ENCODE data around the gene PCDHA7.
"Not testable (repeated sequence)": the region's sequence is repeated elsewhere in the genome, so short reads cannot be mapped to it uniquely, and the experiment has no call there.

PCDHA7 gene

DNA sequence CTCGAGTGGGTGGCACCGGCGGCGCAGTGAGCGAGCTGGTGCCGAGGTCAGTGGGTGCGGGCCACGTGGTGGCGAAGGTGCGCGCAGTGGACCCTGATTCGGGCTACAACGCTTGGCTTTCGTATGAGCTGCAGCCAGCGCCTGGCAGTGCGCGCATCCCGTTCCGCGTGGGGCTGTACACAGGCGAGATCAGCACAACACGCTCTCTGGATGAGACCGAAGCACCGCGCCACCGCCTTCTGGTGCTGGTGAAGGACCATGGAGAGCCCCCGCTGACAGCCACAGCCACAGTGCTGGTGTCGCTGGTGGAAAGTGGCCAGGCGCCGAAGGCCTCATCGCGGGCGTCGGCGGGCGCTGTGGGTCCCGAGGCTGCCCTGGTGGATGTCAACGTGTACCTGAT lies 10.6 kb upstream of the PCDHA7 start:
- Histone ChIP-seq H2AK5ac (ENCODE audit: low read length) (no peak overlapping the region), H3K14ac (ENCODE audit: low read length) (no peak overlapping the region), H3K4me1 (ENCODE audit: control insufficient read depth in 1 of 2, insufficient read depth in 2 of 2, low read length in 2 of 2) (no peaks in the 10 kb centered on the region), H3K9me3 (ENCODE audit: insufficient read depth, low read depth, low read length) (peaks cover 3% of the 10 kb centered on the region), H3K27me3 (ENCODE audit: insufficient read depth, low read length) (no peaks in the 10 kb centered on the region), H3K4me2 (ENCODE audit: low read length) (no peak overlapping the region), H3K23ac (ENCODE audit: low read length) (no peak overlapping the region), H3K4ac (ENCODE audit: low read depth, low read length) (no peak overlapping the region), H3K9ac (ENCODE audit: low read length) (no peak overlapping the region), H4K91ac (ENCODE audit: low read depth, low read length) (no peak overlapping the region), H2BK5ac (ENCODE audit: low read depth, low read length, poor library complexity) (no peak overlapping the region), H3K18ac (ENCODE audit: low read length) (no peak overlapping the region), H2AFZ (ENCODE audit: insufficient read depth, low read length, poor library complexity) (no peak overlapping the region), H3K27ac (ENCODE audit: low read depth, low read length) (no peak overlapping the region), H4K12ac (ENCODE audit: low read depth, low read length) (no peak overlapping the region), H4K8ac (ENCODE audit: low read depth, low read length) (no peak overlapping the region), H2BK120ac (ENCODE audit: insufficient read depth, low read length, poor library complexity) (no peak overlapping the region), H3K4me3 (ENCODE audit: low read depth, low read length) (no peak overlapping the region), H3K79me1 (ENCODE audit: low read length) (no peaks in the 10 kb centered on the region), H3K79me2 (ENCODE audit: control insufficient read depth, insufficient read depth, low read length, poor library complexity) (no peaks in the 10 kb centered on the region), H3K36me3 (ENCODE audit: control insufficient read depth in 1 of 2, insufficient read depth in 2 of 2, low read length in 2 of 2) (peaks cover 7 to 8% of the 10 kb centered on the region in 2 experiments), H2BK12ac (ENCODE audit: low read length) (no peak overlapping the region)
- no peak for DNase-seq
- WGBS (ENCODE audit: extremely low coverage, insufficient coverage, insufficient read length): no CpG with 5 or more reads among the region's 38 CpGs

GRCh38 chr5:140827704-140828361 lies 6.2 kb upstream of the PCDHA7 start, which contains the start of gene PCDHA6:
TSS of gene PCDHA6 (plus strand) at chr5:140827960. CDS start at chr5:140828092, 132 bp downstream.
- Histone ChIP-seq H4K12ac (ENCODE audit: low read depth, low read length) (peak within 1 kb of the TSS; percentile 51), H3K4me1 (ENCODE audit: control insufficient read depth in 1 of 2, insufficient read depth in 2 of 2, low read length in 2 of 2) (no peaks in the 10 kb centered on the region), H4K91ac (ENCODE audit: low read depth, low read length) (peak within 1 kb of the TSS; percentile 28), H2AFZ (ENCODE audit: insufficient read depth, low read length, poor library complexity) (peak within 1 kb of the TSS; percentile 60), H2BK12ac (ENCODE audit: low read length) (no peak within 1 kb of the TSS), H3K79me2 (ENCODE audit: control insufficient read depth, insufficient read depth, low read length, poor library complexity) (no peaks in the 10 kb centered on the region), H2AK5ac (ENCODE audit: low read length) (no peak within 1 kb of the TSS), H4K8ac (ENCODE audit: low read depth, low read length) (no peak within 1 kb of the TSS), H3K9ac (ENCODE audit: low read length) (no peak within 1 kb of the TSS), H3K14ac (ENCODE audit: low read length) (peak within 1 kb of the TSS; percentile 72), H3K4ac (ENCODE audit: low read depth, low read length) (no peak within 1 kb of the TSS), H3K4me2 (ENCODE audit: low read length) (peak within 1 kb of the TSS; percentile 39), H3K9me3 (ENCODE audit: insufficient read depth, low read depth, low read length) (peaks cover 3% of the 10 kb centered on the region), H2BK120ac (ENCODE audit: insufficient read depth, low read length, poor library complexity) (no peak within 1 kb of the TSS), H2BK5ac (ENCODE audit: low read depth, low read length, poor library complexity) (no peak within 1 kb of the TSS), H3K27me3 (ENCODE audit: insufficient read depth, low read length) (no peaks in the 10 kb centered on the region), H3K4me3 (ENCODE audit: low read depth, low read length) (peak within 1 kb of the TSS; percentile 75), H3K27ac (ENCODE audit: low read depth, low read length) (no peak within 1 kb of the TSS), H3K23ac (ENCODE audit: low read length) (no peak within 1 kb of the TSS), H3K36me3 (ENCODE audit: control insufficient read depth in 1 of 2, insufficient read depth in 2 of 2, low read length in 2 of 2) (peaks cover 8 to 9% of the 10 kb centered on the region in 2 experiments), H3K79me1 (ENCODE audit: low read length) (no peaks in the 10 kb centered on the region), H3K18ac (ENCODE audit: low read length) (peak within 1 kb of the TSS; percentile 82)
- no peak for DNase-seq
- WGBS (ENCODE audit: extremely low coverage, insufficient coverage, insufficient read length): no CpG with 5 or more reads among the region's 27 CpGs

- H2AK5ac ChIP-seq (ENCODE audit: low read length): no peak overlapping the region
- no peaks in the 10 kb centered on the region for H3K4me1 ChIP-seq (ENCODE audit: control insufficient read depth in 1 of 2, insufficient read depth in 2 of 2, low read length in 2 of 2)
- H3K79me2 ChIP-seq (ENCODE audit: control insufficient read depth, insufficient read depth, low read length, poor library complexity): no peaks in the 10 kb centered on the region
- H2BK12ac ChIP-seq (ENCODE audit: low read length): no peak overlapping the region
- H3K4me2 ChIP-seq (ENCODE audit: low read length): peak overlapping the region; percentile 39
- no peak overlapping the region for H3K27ac ChIP-seq (ENCODE audit: low read depth, low read length)
- DNase-seq: no peak
- no peak overlapping the region for H3K9ac ChIP-seq (ENCODE audit: low read length)
- no peak overlapping the region for H2BK5ac ChIP-seq (ENCODE audit: low read depth, low read length, poor library complexity)
- H3K4me3 ChIP-seq (ENCODE audit: low read depth, low read length): peak overlapping the region; percentile 75
- peaks cover 2% of the 10 kb centered on the region for H3K9me3 ChIP-seq (ENCODE audit: insufficient read depth, low read depth, low read length)
- H3K18ac ChIP-seq (ENCODE audit: low read length): no peak overlapping the region
- peaks cover 7 to 8% of the 10 kb centered on the region in 2 experiments for H3K36me3 ChIP-seq (ENCODE audit: control insufficient read depth in 1 of 2, insufficient read depth in 2 of 2, low read length in 2 of 2)
- no peak overlapping the region for H4K8ac ChIP-seq (ENCODE audit: low read depth, low read length)
- H2AFZ ChIP-seq (ENCODE audit: insufficient read depth, low read length, poor library complexity): no peak overlapping the region
- no peak overlapping the region for H4K91ac ChIP-seq (ENCODE audit: low read depth, low read length)
- H3K79me1 ChIP-seq (ENCODE audit: low read length): no peaks in the 10 kb centered on the region
- no peak overlapping the region for H3K23ac ChIP-seq (ENCODE audit: low read length)
- H3K4ac ChIP-seq (ENCODE audit: low read depth, low read length): no peak overlapping the region
- no peak overlapping the region for H2BK120ac ChIP-seq (ENCODE audit: insufficient read depth, low read length, poor library complexity)
- no CpG with 5 or more reads among the region's 18 CpGs for WGBS (ENCODE audit: extremely low coverage, insufficient coverage, insufficient read length)
- H4K12ac ChIP-seq (ENCODE audit: low read depth, low read length): no peak overlapping the region
- no peaks in the 10 kb centered on the region for H3K27me3 ChIP-seq (ENCODE audit: insufficient read depth, low read length)
- no peak overlapping the region for H3K14ac ChIP-seq (ENCODE audit: low read length)
These were observed 5.7 kb upstream of the PCDHA7 start for GRCh38 chr5:140828362-140828737.

DNA sequence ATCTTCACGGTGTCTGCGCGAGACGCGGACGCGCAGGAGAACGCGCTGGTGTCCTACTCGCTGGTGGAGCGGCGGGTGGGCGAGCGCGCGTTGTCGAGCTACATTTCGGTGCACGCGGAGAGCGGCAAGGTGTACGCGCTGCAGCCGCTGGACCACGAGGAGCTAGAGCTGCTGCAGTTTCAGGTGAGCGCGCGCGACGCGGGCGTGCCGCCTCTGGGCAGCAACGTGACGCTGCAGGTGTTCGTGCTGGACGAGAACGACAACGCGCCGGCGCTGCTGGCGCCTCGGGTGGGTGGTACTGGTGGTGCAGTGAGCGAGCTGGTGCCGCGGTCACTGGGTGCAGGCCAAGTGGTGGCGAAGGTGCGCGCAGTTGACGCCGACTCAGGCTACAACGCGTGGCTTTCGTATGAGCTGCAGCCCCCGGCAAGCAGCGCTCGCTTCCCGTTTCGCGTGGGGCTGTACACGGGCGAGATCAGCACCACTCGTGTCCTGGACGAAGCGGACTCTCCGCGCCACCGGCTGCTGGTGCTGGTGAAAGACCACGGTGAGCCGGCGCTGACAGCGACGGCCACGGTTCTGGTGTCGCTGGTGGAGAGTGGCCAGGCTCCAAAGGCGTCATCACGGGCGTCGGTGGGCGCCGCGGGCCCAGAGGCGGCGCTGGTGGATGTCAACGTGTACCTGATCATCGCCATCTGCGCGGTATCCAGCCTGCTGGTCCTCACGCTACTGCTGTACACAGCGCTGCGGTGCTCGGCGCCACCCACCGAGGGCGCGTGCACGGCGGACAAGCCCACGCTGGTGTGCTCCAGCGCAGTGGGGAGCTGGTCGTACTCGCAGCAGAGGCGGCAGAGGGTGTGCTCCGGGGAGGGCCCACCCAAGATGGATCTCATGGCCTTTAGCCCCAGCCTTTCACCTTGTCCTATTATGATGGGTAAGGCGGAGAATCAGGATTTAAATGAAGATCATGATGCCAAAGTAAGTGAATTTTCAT lies 4.3 kb upstream of the PCDHA7 start:
- not testable (repeated sequence) for H3K9me3 ChIP-seq (ENCODE audit: insufficient read depth, low read depth, low read length); H3K36me3 ChIP-seq (ENCODE audit: control insufficient read depth in 1 of 2, insufficient read depth in 2 of 2, low read length in 2 of 2); H4K91ac ChIP-seq (ENCODE audit: low read depth, low read length); H3K18ac ChIP-seq (ENCODE audit: low read length); H3K4me1 ChIP-seq (ENCODE audit: control insufficient read depth in 1 of 2, insufficient read depth in 2 of 2, low read length in 2 of 2); H3K4me2 ChIP-seq (ENCODE audit: low read length); H3K27ac ChIP-seq (ENCODE audit: low read depth, low read length); H4K8ac ChIP-seq (ENCODE audit: low read depth, low read length); H3K27me3 ChIP-seq (ENCODE audit: insufficient read depth, low read length); H3K14ac ChIP-seq (ENCODE audit: low read length); H3K23ac ChIP-seq (ENCODE audit: low read length); H4K12ac ChIP-seq (ENCODE audit: low read depth, low read length); H2BK120ac ChIP-seq (ENCODE audit: insufficient read depth, low read length, poor library complexity); DNase-seq; H2BK12ac ChIP-seq (ENCODE audit: low read length); H2BK5ac ChIP-seq (ENCODE audit: low read depth, low read length, poor library complexity); H3K79me1 ChIP-seq (ENCODE audit: low read length); H3K4ac ChIP-seq (ENCODE audit: low read depth, low read length); H3K4me3 ChIP-seq (ENCODE audit: low read depth, low read length); H2AFZ ChIP-seq (ENCODE audit: insufficient read depth, low read length, poor library complexity); H3K79me2 ChIP-seq (ENCODE audit: control insufficient read depth, insufficient read depth, low read length, poor library complexity); H3K9ac ChIP-seq (ENCODE audit: low read length); H2AK5ac ChIP-seq (ENCODE audit: low read length)
- no CpG with 5 or more reads among the region's 106 CpGs for WGBS (ENCODE audit: extremely low coverage, insufficient coverage, insufficient read length)
